Activated CD4-positive, alpha-beta T cell treated with anti-CD3 and anti-CD28 coated beads, Interleukin-2, amount 10 ng/mL, durations not matched to agents 24 days and 14 days (primary cell): ENCODE data around the gene SNPH. TPM values are rescaled to one million over a fixed set of nuclear protein-coding genes. Genes with fewer than 3 reads are reported as not detected.
A peak's percentile ranks its signal among the peaks of the same experiment; 100 is the strongest.

Source experiments
- DNase-seq: peaks from one replicate; pipeline ENCODE4 v3.0.0; 2022
- H3K27ac Mint-ChIP-seq: one replicate; pipeline ENCODE4 v1.8.0; 2022; ENCODE audit warnings: mild to moderate bottlenecking, mixed read lengths
- H3K27me3 Mint-ChIP-seq: one replicate; pipeline ENCODE4 v1.8.0; 2022; ENCODE audit warnings: mixed read lengths
- H3K36me3 Mint-ChIP-seq: one replicate; pipeline ENCODE4 v1.8.0; 2022; ENCODE audit warnings: low read depth, mild to moderate bottlenecking, mixed read lengths
- H3K4me1 Mint-ChIP-seq: one replicate; pipeline ENCODE4 v1.8.0; 2021; ENCODE audit warnings: mixed read lengths
- H3K4me3 Mint-ChIP-seq: one replicate; pipeline ENCODE4 v1.8.0; 2022; ENCODE audit warnings: mild to moderate bottlenecking, moderate library complexity, mixed read lengths
- H3K9me3 Mint-ChIP-seq: one replicate; pipeline ENCODE4 v1.8.0; 2021; ENCODE audit warnings: mixed read lengths
- intact Hi-C: fragments of 100-400 bp; cut with micrococcal nuclease; formaldehyde crosslinking; loops from one replicate; pipeline ENCODE4 v1.15.1; 2023
- total RNA-seq: library from RNA; stranded (reverse); gene quantifications from 2 replicates; pipeline ENCODE4 v1.2.3, GENCODE V29; 2022

Gene SNPH
- total RNA-seq, 1 donor from 2014 or later, result 1.7 TPM

- Mint-ChIP-seq H3K27ac (no peak overlapping the region), H3K4me1 (peaks cover 3% of the 10 kb centered on the region), H3K36me3 (no peaks in the 10 kb centered on the region), H3K9me3 (no peaks in the 10 kb centered on the region), H3K27me3 (no peaks in the 10 kb centered on the region), H3K4me3 (no peak overlapping the region)
- intact Hi-C loops, result no loop called here
- no peak for DNase-seq
Observed at GRCh38 chr20:1310506-1311190, 44.6 kb downstream of the SNPH start.

GRCh38 chr20:1312308-1312707 lies 46.2 kb downstream of the SNPH start:
- H3K36me3 Mint-ChIP-seq, result no peaks in the 10 kb centered on the region
- H3K27me3 Mint-ChIP-seq, result no peaks in the 10 kb centered on the region
- no peaks in the 10 kb centered on the region for H3K9me3 Mint-ChIP-seq
- H3K27ac Mint-ChIP-seq, result no peak overlapping the region
- no peak overlapping the region for H3K4me3 Mint-ChIP-seq
- intact Hi-C loops, result no loop called here
- DNase-seq, result no peak
- peaks cover 7% of the 10 kb centered on the region for H3K4me1 Mint-ChIP-seq

- no peak overlapping the region for H3K4me3 Mint-ChIP-seq
- no peaks in the 10 kb centered on the region for H3K9me3 Mint-ChIP-seq
- no peak overlapping the region for H3K27ac Mint-ChIP-seq
- DNase-seq, result no peak
- H3K27me3 Mint-ChIP-seq, result no peaks in the 10 kb centered on the region
- peaks cover 13% of the 10 kb centered on the region for H3K4me1 Mint-ChIP-seq
- H3K36me3 Mint-ChIP-seq, result no peaks in the 10 kb centered on the region
- intact Hi-C loops, result loop anchor here (1.0 kb wide), 1 partner anchor 124 kb away; no protein-coding TSS in a partner anchor
Observed at GRCh38 chr20:1312904-1313235, 46.8 kb downstream of the SNPH start.

GRCh38 chr20:1313236-1313964 lies 47.3 kb downstream of the SNPH start:
- Mint-ChIP-seq H3K4me1 (peaks cover 17% of the 10 kb centered on the region), H3K36me3 (no peaks in the 10 kb centered on the region), H3K27ac (no peak overlapping the region), H3K9me3 (no peaks in the 10 kb centered on the region), H3K27me3 (no peaks in the 10 kb centered on the region), H3K4me3 (no peak overlapping the region)
- DNase-seq, result peak; percentile 89
- intact Hi-C loops, result loop anchor here (1.0 kb wide), 1 partner anchor 124 kb away; no protein-coding TSS in a partner anchor

GRCh38 chr20:1315804-1316203 lies 49.7 kb downstream of the SNPH start:
- intact Hi-C loops, result no loop called here
- H3K4me1 Mint-ChIP-seq, result peaks cover 22% of the 10 kb centered on the region
- no peak for DNase-seq
- no peak overlapping the region for H3K4me3 Mint-ChIP-seq
- peaks cover 5% of the 10 kb centered on the region for H3K9me3 Mint-ChIP-seq
- H3K27me3 Mint-ChIP-seq, result no peaks in the 10 kb centered on the region
- peaks cover 2% of the 10 kb centered on the region for H3K36me3 Mint-ChIP-seq
- no peak overlapping the region for H3K27ac Mint-ChIP-seq

GRCh38 chr20:1317545-1318255 lies 51.6 kb downstream of the SNPH start:
- Mint-ChIP-seq H3K4me3 (no peak overlapping the region), H3K36me3 (peaks cover 2% of the 10 kb centered on the region), H3K9me3 (peaks cover 9% of the 10 kb centered on the region), H3K27me3 (no peaks in the 10 kb centered on the region), H3K4me1 (peaks cover 25% of the 10 kb centered on the region), H3K27ac (no peak overlapping the region)
- no peak for DNase-seq
- intact Hi-C loops, result no loop called here

- H3K4me3 Mint-ChIP-seq, result no peak overlapping the region
Observed at GRCh38 chr20:1319051-1319450, 53.0 kb downstream of the SNPH start.

GRCh38 chr20:1319462-1319861 lies 53.4 kb downstream of the SNPH start:
- H3K4me3 Mint-ChIP-seq, result no peak overlapping the region
- DNase-seq, result no peak
- peaks cover 27% of the 10 kb centered on the region for H3K4me1 Mint-ChIP-seq
- H3K9me3 Mint-ChIP-seq, result peaks cover 9% of the 10 kb centered on the region
- H3K27ac Mint-ChIP-seq, result no peak overlapping the region
- H3K36me3 Mint-ChIP-seq, result peaks cover 2% of the 10 kb centered on the region
- H3K27me3 Mint-ChIP-seq, result no peaks in the 10 kb centered on the region
- intact Hi-C loops, result no loop called here

More at GRCh38 chr20:1319051-1319450, 53.0 kb downstream of the SNPH start:
- peaks cover 2% of the 10 kb centered on the region for H3K36me3 Mint-ChIP-seq
- H3K27ac Mint-ChIP-seq, result no peak overlapping the region
- no peak for DNase-seq
- H3K9me3 Mint-ChIP-seq, result peaks cover 9% of the 10 kb centered on the region
- H3K4me1 Mint-ChIP-seq, result peaks cover 25% of the 10 kb centered on the region
- intact Hi-C loops, result no loop called here
- no peaks in the 10 kb centered on the region for H3K27me3 Mint-ChIP-seq

- Mint-ChIP-seq H3K27me3 (no peaks in the 10 kb centered on the region), H3K27ac (no peak overlapping the region), H3K9me3 (peaks cover 9% of the 10 kb centered on the region), H3K4me3 (no peak overlapping the region), H3K36me3 (peaks cover 2% of the 10 kb centered on the region), H3K4me1 (peaks cover 27% of the 10 kb centered on the region)
- intact Hi-C loops, result loop anchor here (10.0 kb wide), 1 partner anchor 95 kb away; the partner anchor contains the start of gene RAD21L1
- DNase-seq, result no peak
Observed at GRCh38 chr20:1320016-1320415, 53.9 kb downstream of the SNPH start.

GRCh38 chr20:1320902-1321653 lies 55.0 kb downstream of the SNPH start:
- intact Hi-C loops, result loop anchor here (10.0 kb wide), 1 partner anchor 96 kb away; the partner anchor contains the start of gene RAD21L1
- Mint-ChIP-seq H3K27me3 (no peaks in the 10 kb centered on the region), H3K4me1 (peaks cover 27% of the 10 kb centered on the region)

GRCh38 chr20:1321654-1321939 lies 55.5 kb downstream of the SNPH start:
- H3K4me3 Mint-ChIP-seq, result no peak overlapping the region
- H3K36me3 Mint-ChIP-seq, result peaks cover 2% of the 10 kb centered on the region
- peaks cover 27% of the 10 kb centered on the region for H3K4me1 Mint-ChIP-seq
- H3K27ac Mint-ChIP-seq, result no peak overlapping the region
- peaks cover 9% of the 10 kb centered on the region for H3K9me3 Mint-ChIP-seq
- intact Hi-C loops, result loop anchor here (10.0 kb wide), 1 partner anchor 97 kb away; the partner anchor contains the start of gene RAD21L1
- no peak for DNase-seq
- no peaks in the 10 kb centered on the region for H3K27me3 Mint-ChIP-seq

More at GRCh38 chr20:1320902-1321653, 55.0 kb downstream of the SNPH start:
- Mint-ChIP-seq H3K9me3 (peaks cover 9% of the 10 kb centered on the region), H3K4me3 (no peak overlapping the region), H3K27ac (no peak overlapping the region), H3K36me3 (peaks cover 2% of the 10 kb centered on the region)
- DNase-seq, result no peak

- peaks cover 9% of the 10 kb centered on the region for H3K9me3 Mint-ChIP-seq
- H3K4me1 Mint-ChIP-seq, result peaks cover 27% of the 10 kb centered on the region
- intact Hi-C loops, result loop anchor here (10.0 kb wide), 1 partner anchor 98 kb away; the partner anchor contains the start of gene RAD21L1
- H3K27ac Mint-ChIP-seq, result no peak overlapping the region
- no peak for DNase-seq
- no peak overlapping the region for H3K4me3 Mint-ChIP-seq
- peaks cover 4% of the 10 kb centered on the region for H3K36me3 Mint-ChIP-seq
- no peaks in the 10 kb centered on the region for H3K27me3 Mint-ChIP-seq
Observed at GRCh38 chr20:1322511-1323245, 56.6 kb downstream of the SNPH start.

- H3K4me3 Mint-ChIP-seq, result no peak overlapping the region
- H3K27me3 Mint-ChIP-seq, result no peaks in the 10 kb centered on the region
- peaks cover 4% of the 10 kb centered on the region for H3K36me3 Mint-ChIP-seq
- H3K27ac Mint-ChIP-seq, result no peak overlapping the region
- peaks cover 26% of the 10 kb centered on the region for H3K4me1 Mint-ChIP-seq
- peaks cover 9% of the 10 kb centered on the region for H3K9me3 Mint-ChIP-seq
- intact Hi-C loops, result loop anchor here (10.0 kb wide), 1 partner anchor 98 kb away; the partner anchor contains the start of gene RAD21L1
- no peak for DNase-seq
Observed at GRCh38 chr20:1323256-1323655, 57.2 kb downstream of the SNPH start.
